SK-N-MC (cell line): ENCODE results near the gene CDH23.
A peak's percentile ranks its signal among the peaks of the same experiment; 100 is the strongest.

Experiments used
- DNase-seq: peaks from one replicate; pipeline ENCODE4 v3.0.0-alpha.2; 2011; ENCODE audit warnings: low read depth, low spot score
- H3K27ac ChIP-seq: fragments of 200-600 bp; sonication (generic); 2 replicates; pipeline ENCODE4 v1.5.1; 2016; ENCODE audit warnings: mixed run types
- H3K36me3 ChIP-seq: fragments of 200-600 bp; sonication (generic); 2 replicates; pipeline ENCODE4 v1.6.1; 2017; ENCODE audit warnings: antibody characterized with exemption, low read length, mixed read lengths; ENCODE audit not compliant: insufficient read depth
- H3K4me3 ChIP-seq: fragments of 200-600 bp; sonication (generic); 2 replicates; pipeline ENCODE4 v1.5.1; 2016
- H3K9ac ChIP-seq: fragments of 200-600 bp; sonication (generic); 2 replicates; pipeline ENCODE4 v1.8.0; 2017; ENCODE audit warnings: mixed run types, mixed read lengths; ENCODE audit not compliant: insufficient read length
- H3K9me3 ChIP-seq: fragments of 200-600 bp; sonication (generic); 2 replicates; pipeline ENCODE4 v1.6.1; 2017; ENCODE audit warnings: low read depth, mild to moderate bottlenecking, antibody characterized with exemption, low read length, moderate library complexity, mixed read lengths
- EZH2 ChIP-seq: fragments of 200-600 bp; sonication (generic); IDR thresholded peaks from one replicate; pipeline ENCODE4 v1.6.1; 2017; ENCODE audit warnings: antibody characterized with exemption
- FOXP2 ChIP-seq: optimal IDR thresholded peaks from 2 replicates; pipeline ENCODE3; 2011; ENCODE audit warnings: mild to moderate bottlenecking, moderate library complexity; ENCODE audit not compliant: insufficient read depth; ENCODE audit errors: extremely low read length, control extremely low read depth
- POLR2AphosphoS5 ChIP-seq: IDR thresholded peaks from 2 replicates; pipeline ENCODE4 v1.6.1; 2012; ENCODE audit warnings: mild to moderate bottlenecking, low read depth, low read length, borderline replicate concordance

The CDH23 gene

GRCh38 chr10:71435571-71436267 is 39.0 kb downstream of the CDH23 start:
- Histone ChIP-seq H3K9me3 (no peaks in the 10 kb centered on the region), H3K36me3 (no peaks in the 10 kb centered on the region), H3K27ac (peak overlapping the region; percentile 42), H3K9ac (no peak overlapping the region), H3K4me3 (no peak overlapping the region)
- TF ChIP-seq EZH2 (no peak), FOXP2 (no peak), POLR2AphosphoS5 (no peak)
- no peak for DNase-seq

GRCh38 chr10:71436268-71437125 is 39.8 kb downstream of the CDH23 start:
- DNase-seq, result peak; percentile 86
- Histone ChIP-seq H3K36me3 (no peaks in the 10 kb centered on the region), H3K9me3 (no peaks in the 10 kb centered on the region), H3K9ac (no peak overlapping the region), H3K4me3 (peak overlapping the region; percentile 36; the same call in 1 of the 2 replicates), H3K27ac (peak overlapping the region; percentile 87)
- TF ChIP-seq EZH2 (no peak), POLR2AphosphoS5 (peak; percentile 33; the same call in 1 of the 2 replicates)

GRCh38 chr10:71437537-71438092 is 40.9 kb downstream of the CDH23 start:
- Histone ChIP-seq H3K36me3 (no peaks in the 10 kb centered on the region), H3K9ac (no peak overlapping the region), H3K4me3 (no peak overlapping the region), H3K27ac (peak overlapping the region; percentile 87), H3K9me3 (no peaks in the 10 kb centered on the region)
- TF ChIP-seq EZH2 (no peak), FOXP2 (no peak), POLR2AphosphoS5 (no peak)
- no peak for DNase-seq

- no peak overlapping the region for H3K27ac ChIP-seq
- H3K4me3 ChIP-seq, result no peak overlapping the region
- H3K9ac ChIP-seq, result no peak overlapping the region
- DNase-seq, result no peak
- no peaks in the 10 kb centered on the region for H3K36me3 ChIP-seq
- TF ChIP-seq FOXP2 (no peak), EZH2 (no peak), POLR2AphosphoS5 (no peak)
- H3K9me3 ChIP-seq, result no peaks in the 10 kb centered on the region
Observed at GRCh38 chr10:71438761-71439160, 42.0 kb downstream of the CDH23 start.

- Histone ChIP-seq H3K27ac (no peak overlapping the region), H3K36me3 (no peaks in the 10 kb centered on the region), H3K4me3 (no peak overlapping the region), H3K9ac (no peak overlapping the region), H3K9me3 (no peaks in the 10 kb centered on the region)
- no peak for DNase-seq
- TF ChIP-seq FOXP2 (no peak), POLR2AphosphoS5 (no peak), EZH2 (no peak)
Observed at GRCh38 chr10:71439670-71440425, 43.1 kb downstream of the CDH23 start.

GRCh38 chr10:71440506-71441035 is 43.9 kb downstream of the CDH23 start:
- H3K9ac ChIP-seq, result no peak overlapping the region
- no peak overlapping the region for H3K27ac ChIP-seq
- no peaks in the 10 kb centered on the region for H3K36me3 ChIP-seq
- no peaks in the 10 kb centered on the region for H3K9me3 ChIP-seq
- no peak for DNase-seq
- no peak for TF ChIP-seq FOXP2
- TF ChIP-seq POLR2AphosphoS5, result no peak
- TF ChIP-seq EZH2, result no peak
- no peak overlapping the region for H3K4me3 ChIP-seq

GRCh38 chr10:71442000-71442399 is 45.3 kb downstream of the CDH23 start:
- DNase-seq, result no peak
- no peaks in the 10 kb centered on the region for H3K36me3 ChIP-seq

GRCh38 chr10:71442859-71443570 is 46.3 kb downstream of the CDH23 start:
- H3K36me3 ChIP-seq, result no peaks in the 10 kb centered on the region
- H3K9ac ChIP-seq, result no peak overlapping the region
- no peaks in the 10 kb centered on the region for H3K9me3 ChIP-seq
- DNase-seq, result no peak
- no peak for TF ChIP-seq FOXP2
- TF ChIP-seq POLR2AphosphoS5, result no peak
- no peak for TF ChIP-seq EZH2
- H3K4me3 ChIP-seq, result no peak overlapping the region
- no peak overlapping the region for H3K27ac ChIP-seq

More at GRCh38 chr10:71442000-71442399, 45.3 kb downstream of the CDH23 start:
- no peak overlapping the region for H3K9ac ChIP-seq
- no peak for TF ChIP-seq POLR2AphosphoS5
- TF ChIP-seq EZH2, result no peak
- no peak for TF ChIP-seq FOXP2
- no peaks in the 10 kb centered on the region for H3K9me3 ChIP-seq
- no peak overlapping the region for H3K4me3 ChIP-seq
- no peak overlapping the region for H3K27ac ChIP-seq
